ENCODE measurements around the gene SOHLH1.

Gene SOHLH1

DNA sequence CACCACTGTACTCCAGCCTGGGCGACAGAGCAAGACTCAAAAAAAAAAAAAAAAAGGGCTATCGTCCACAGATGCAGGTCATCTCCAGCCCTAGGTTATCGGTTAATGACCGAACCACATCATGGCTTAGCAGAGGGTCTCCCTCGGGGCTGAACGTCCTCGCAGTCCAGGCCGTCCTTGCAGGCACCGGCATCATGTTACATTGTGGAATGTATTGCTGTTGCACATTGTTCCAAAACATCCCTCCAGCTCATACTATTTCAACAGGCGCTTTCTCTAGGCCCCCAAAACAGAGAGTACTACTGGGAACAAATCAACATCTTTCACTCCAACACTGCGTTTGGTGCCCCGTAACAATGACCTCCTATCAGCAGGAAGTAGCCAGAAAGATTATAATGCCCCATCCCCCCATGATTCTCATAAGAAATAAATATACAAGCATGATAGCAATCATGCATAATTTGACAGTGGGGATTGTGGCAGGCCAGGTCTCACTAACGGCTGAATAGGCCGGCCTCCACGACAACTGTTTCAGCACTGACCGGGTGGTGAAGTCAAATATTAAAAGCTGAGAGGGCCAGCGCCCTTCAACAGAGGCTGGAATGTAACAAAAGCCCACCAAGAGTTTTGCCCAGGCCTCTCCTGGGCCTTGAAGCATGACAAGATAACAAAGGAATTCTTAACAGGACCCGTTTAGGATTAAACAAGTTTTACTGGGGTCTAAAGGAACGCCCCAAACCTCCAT, 37.3 kb downstream of the SOHLH1 start:
- H3K27me3 ChIP-seq (ENCODE audit: low read length): no peaks in the 10 kb centered on the region
- H4K20me1 ChIP-seq (ENCODE audit: low read depth, low read length): no peaks in the 10 kb centered on the region

DNA sequence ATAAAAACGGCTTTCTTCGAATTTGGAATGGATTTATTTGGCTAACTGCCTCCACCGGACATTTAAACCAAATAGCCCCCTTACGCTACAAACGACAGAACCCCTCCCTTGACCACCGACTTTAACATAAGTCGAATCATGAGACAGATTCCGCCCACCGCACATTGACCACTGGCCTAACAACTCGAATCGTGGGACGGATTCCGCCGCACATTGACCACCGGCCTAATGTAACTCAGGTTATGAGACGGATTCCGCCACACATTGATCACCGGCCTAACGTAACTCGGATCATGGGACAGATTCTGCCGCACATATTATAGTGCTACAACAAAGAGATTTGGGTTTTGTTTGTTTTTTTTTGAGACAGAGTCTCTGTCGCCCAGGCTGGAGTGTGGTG, 38.9 kb downstream of the SOHLH1 start:
- no peak overlapping the region for H3K4me3 ChIP-seq (ENCODE audit: insufficient read depth, low read length, poor library complexity, severe bottlenecking)
- TF ChIP-seq, protein P1, sequence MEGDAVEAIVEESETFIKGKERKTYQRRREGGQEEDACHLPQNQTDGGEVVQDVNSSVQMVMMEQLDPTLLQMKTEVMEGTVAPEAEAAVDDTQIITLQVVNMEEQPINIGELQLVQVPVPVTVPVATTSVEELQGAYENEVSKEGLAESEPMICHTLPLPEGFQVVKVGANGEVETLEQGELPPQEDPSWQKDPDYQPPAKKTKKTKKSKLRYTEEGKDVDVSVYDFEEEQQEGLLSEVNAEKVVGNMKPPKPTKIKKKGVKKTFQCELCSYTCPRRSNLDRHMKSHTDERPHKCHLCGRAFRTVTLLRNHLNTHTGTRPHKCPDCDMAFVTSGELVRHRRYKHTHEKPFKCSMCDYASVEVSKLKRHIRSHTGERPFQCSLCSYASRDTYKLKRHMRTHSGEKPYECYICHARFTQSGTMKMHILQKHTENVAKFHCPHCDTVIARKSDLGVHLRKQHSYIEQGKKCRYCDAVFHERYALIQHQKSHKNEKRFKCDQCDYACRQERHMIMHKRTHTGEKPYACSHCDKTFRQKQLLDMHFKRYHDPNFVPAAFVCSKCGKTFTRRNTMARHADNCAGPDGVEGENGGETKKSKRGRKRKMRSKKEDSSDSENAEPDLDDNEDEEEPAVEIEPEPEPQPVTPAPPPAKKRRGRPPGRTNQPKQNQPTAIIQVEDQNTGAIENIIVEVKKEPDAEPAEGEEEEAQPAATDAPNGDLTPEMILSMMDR (IDR thresholded peaks at IDR 0.05; ENCODE audit: insufficient read depth, low read length, poor library complexity, severe bottlenecking): no peak
- TF ChIP-seq EZH2phosphoT487 (conservative IDR thresholded peaks at IDR 0.05; ENCODE audit: low read length): no peak
- no peaks in the 10 kb centered on the region for H3F3A ChIP-seq (ENCODE audit: insufficient read depth)
- H3K4me2 ChIP-seq (ENCODE audit: low read depth, low read length, poor library complexity, severe bottlenecking): no peak overlapping the region
- no peaks in the 10 kb centered on the region for H4K20me1 ChIP-seq (ENCODE audit: low read depth, low read length)
- no peaks in the 10 kb centered on the region for H3K9me3 ChIP-seq (ENCODE audit: insufficient read depth, low read length)
- H2AFZ ChIP-seq (ENCODE audit: low read depth, low read length, severe bottlenecking): no peak overlapping the region
- no peaks in the 10 kb centered on the region for H3K79me2 ChIP-seq (ENCODE audit: insufficient read depth, low read length)
- no peak overlapping the region for H3K9ac ChIP-seq (ENCODE audit: low read length)
- no peaks in the 10 kb centered on the region for H3K9me2 ChIP-seq (replicated peaks; ENCODE audit: insufficient read depth, low read length)
- H3K36me3 ChIP-seq (ENCODE audit: low read length): no peaks in the 10 kb centered on the region
- no peak overlapping the region for H3K27ac ChIP-seq (ENCODE audit: low read depth, low read length)
- no peaks in the 10 kb centered on the region for H3K27me3 ChIP-seq (ENCODE audit: low read length)

More for the DNA sequence above, 37.3 kb downstream of the SOHLH1 start:
- Histone ChIP-seq H3K79me2 (ENCODE audit: insufficient read depth, low read length) (no peaks in the 10 kb centered on the region), H3K9ac (ENCODE audit: low read length) (no peak overlapping the region), H3K9me2 (replicated peaks; ENCODE audit: insufficient read depth, low read length) (no peaks in the 10 kb centered on the region), H3K27ac (ENCODE audit: low read depth, low read length) (no peak overlapping the region), H3F3A (ENCODE audit: insufficient read depth) (no peaks in the 10 kb centered on the region), H3K4me2 (ENCODE audit: low read depth, low read length, poor library complexity, severe bottlenecking) (no peak overlapping the region), H3K36me3 (ENCODE audit: low read length) (no peaks in the 10 kb centered on the region), H3K4me3 (ENCODE audit: insufficient read depth, low read length, poor library complexity, severe bottlenecking) (no peak overlapping the region), H3K9me3 (ENCODE audit: insufficient read depth, low read length) (no peaks in the 10 kb centered on the region), H2AFZ (ENCODE audit: low read depth, low read length, severe bottlenecking) (no peak overlapping the region)
- no peak for TF ChIP-seq EZH2phosphoT487 (conservative IDR thresholded peaks at IDR 0.05; ENCODE audit: low read length)
- TF ChIP-seq, protein P1 (IDR thresholded peaks at IDR 0.05; ENCODE audit: insufficient read depth, low read length, poor library complexity, severe bottlenecking): no peak

DNA sequence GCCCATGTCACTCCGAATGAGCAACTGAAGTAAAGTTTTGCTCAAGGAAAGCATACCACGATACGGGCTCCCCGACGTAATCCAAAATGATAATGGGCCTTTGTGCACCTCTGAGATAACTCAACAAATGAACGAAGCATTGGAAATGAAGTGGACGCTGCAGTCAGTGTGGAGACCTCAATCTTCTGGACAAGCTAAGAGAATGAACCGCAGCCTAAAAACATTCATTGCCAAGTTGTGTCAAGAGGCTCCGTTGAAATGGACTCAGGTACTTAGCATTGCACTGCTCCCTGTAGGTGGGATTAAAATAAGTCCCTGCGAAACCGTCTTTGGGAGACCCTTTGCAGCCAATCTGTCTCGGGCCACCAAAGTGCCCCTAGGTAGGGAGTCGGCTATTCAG, 40.0 kb downstream of the SOHLH1 start:
- Histone ChIP-seq H2AFZ (ENCODE audit: low read depth, low read length, severe bottlenecking) (no peak overlapping the region), H3K79me2 (ENCODE audit: insufficient read depth, low read length) (no peaks in the 10 kb centered on the region), H3K4me2 (ENCODE audit: low read depth, low read length, poor library complexity, severe bottlenecking) (no peak overlapping the region), H3K9me3 (ENCODE audit: insufficient read depth, low read length) (no peaks in the 10 kb centered on the region), H3K27ac (ENCODE audit: low read depth, low read length) (no peak overlapping the region), H3K9ac (ENCODE audit: low read length) (no peak overlapping the region), H3F3A (ENCODE audit: insufficient read depth) (no peaks in the 10 kb centered on the region), H3K9me2 (replicated peaks; ENCODE audit: insufficient read depth, low read length) (no peaks in the 10 kb centered on the region), H3K27me3 (ENCODE audit: low read length) (no peaks in the 10 kb centered on the region), H3K4me3 (ENCODE audit: insufficient read depth, low read length, poor library complexity, severe bottlenecking) (no peak overlapping the region), H4K20me1 (ENCODE audit: low read depth, low read length) (no peaks in the 10 kb centered on the region), H3K36me3 (ENCODE audit: low read length) (no peaks in the 10 kb centered on the region)
- TF ChIP-seq, protein P1 (IDR thresholded peaks at IDR 0.05; ENCODE audit: insufficient read depth, low read length, poor library complexity, severe bottlenecking): no peak
- TF ChIP-seq EZH2phosphoT487 (conservative IDR thresholded peaks at IDR 0.05; ENCODE audit: low read length): no peak
